GM10266 (cell line): Measurements from ENCODE around the gene PER2.

Experiments
- DNase-seq: peaks from one replicate; pipeline ENCODE4 v3.0.0; 2012; ENCODE audit errors: extremely low spot score
- CTCF ChIP-seq: IDR thresholded peaks from 2 replicates; pipeline ENCODE4 v1.5.1; 2012; ENCODE audit warnings: mild to moderate bottlenecking, low read depth; ENCODE audit not compliant: control insufficient read depth, insufficient read depth; ENCODE audit errors: missing control alignments

The PER2 gene

DNA sequence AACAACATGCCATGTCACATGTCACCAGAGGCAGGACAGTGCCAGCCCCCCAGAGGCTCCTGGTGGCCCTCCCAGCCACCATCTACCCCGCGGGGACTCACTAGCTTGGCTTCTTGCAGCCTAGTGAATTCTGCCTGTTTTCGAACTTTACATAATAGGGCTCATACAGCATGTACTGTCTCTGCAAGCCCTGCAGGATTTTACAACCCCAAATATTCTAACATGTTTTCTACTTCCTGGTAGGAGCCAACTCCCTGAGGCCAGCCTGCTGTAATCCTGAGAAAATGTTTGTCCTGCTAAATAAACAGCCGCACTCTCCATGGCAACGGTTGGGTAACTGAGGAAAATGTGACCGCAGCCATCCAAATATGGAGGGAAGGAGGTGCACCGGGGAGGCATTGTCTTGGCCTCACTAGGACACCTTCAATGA is 2.7 kb downstream of the PER2 start:
- no peak for DNase-seq
- no peak for TF ChIP-seq CTCF

- no peak for TF ChIP-seq CTCF
- no peak for DNase-seq
Observed at GRCh38 chr2:238284802-238285515, 3.5 kb downstream of the PER2 start.

GRCh38 chr2:238282861-238283738 is 5.3 kb downstream of the PER2 start:
- no peak for DNase-seq
- no peak for TF ChIP-seq CTCF

DNA sequence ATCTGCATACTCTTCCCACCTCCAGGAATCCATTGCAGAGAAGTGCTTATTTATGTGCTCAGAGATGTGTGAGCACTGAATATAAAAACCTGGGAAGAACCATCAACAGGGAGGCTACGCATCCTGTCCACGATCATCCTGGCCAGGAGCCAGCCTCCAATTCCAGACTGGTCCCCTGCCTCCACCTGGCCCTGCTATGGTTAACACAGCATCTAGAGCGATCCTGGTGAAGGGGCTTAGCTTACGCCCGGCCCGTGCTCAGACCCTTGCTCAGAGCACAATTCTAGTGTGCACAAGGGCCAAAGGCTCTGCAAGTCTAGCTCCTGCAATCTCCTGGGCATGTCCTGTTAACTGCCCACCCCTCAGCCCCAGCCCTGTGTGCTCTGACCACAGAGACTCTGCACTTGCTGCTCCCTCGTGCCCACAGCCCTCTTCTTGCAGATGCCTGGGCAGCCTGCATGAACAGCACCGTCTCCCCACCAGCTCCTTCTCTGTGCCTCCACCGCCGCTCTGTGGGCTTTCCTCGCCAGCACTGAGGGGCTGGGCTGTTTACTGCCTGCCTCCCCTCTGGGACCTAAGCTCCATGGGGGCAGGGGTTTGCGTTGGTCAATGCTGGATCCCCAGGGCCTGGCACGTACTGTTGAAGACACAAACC is 6.5 kb downstream of the PER2 start:
- no peak for TF ChIP-seq CTCF

DNA sequence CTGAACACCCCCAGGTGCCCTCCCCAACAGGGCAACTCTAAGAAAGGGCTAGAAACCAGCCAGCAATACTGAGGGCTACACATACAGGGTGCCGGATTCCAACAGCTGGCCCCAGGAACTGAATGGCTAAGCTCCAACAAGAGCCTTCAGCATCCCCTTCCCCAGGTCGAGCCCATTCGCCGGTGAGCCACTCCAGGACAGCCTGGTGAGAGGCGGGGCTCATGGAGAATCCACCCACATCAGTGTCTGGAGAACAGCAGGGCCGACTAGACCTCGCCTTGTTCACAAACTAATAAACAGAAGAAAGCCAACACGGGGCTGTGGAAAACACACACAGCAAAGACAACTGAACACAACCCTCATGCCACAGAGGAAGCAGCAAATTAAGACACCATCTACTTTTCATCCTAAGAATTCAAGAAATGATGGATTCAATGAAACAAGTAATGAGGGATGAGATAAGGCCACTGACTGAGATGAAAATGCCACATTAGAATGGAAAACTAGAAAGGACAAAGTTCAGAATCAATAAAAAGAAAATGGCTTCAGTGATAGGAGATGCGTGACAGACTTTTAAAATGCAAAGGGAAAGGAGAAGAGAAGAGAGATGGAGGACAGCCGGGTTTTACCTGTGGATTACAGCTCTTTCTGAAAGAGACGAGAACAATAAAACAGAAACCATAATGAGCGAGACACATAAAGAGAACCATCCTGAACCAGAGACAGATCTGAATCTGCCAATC is 8.2 kb downstream of the PER2 start:
- TF ChIP-seq CTCF, result no peak
- no peak for DNase-seq

More for the DNA sequence above, 6.5 kb downstream of the PER2 start:
- no peak for DNase-seq

- no peak for TF ChIP-seq CTCF
- no peak for DNase-seq
Observed at GRCh38 chr2:238279324-238279682, 9.1 kb downstream of the PER2 start.
